Stimulated activated CD4-positive, alpha-beta T cell treated with anti-CD3 and anti-CD28 coated beads, TNF-alpha, amount 100 ng/mL, for 1 hour (primary cell): Measurements from ENCODE around the gene ABCA13.
"Not testable (repeated sequence)": the region's sequence is repeated elsewhere in the genome, so short reads cannot be mapped to it uniquely, and the experiment has no call there.

ENCODE experiments used
- DNase-seq, 3 donors: peaks; one replicate each; pipeline ENCODE4 v3.0.0-alpha.2; 2020; ENCODE audit warnings: low read depth in 3 of 3, low spot score in 1 of 3

Gene ABCA13

GRCh38 chr7:48173313-48173712 is 2.1 kb downstream of the ABCA13 start:
- no peak for DNase-seq

- DNase-seq = no peak
These were observed 2.6 kb downstream of the ABCA13 start for GRCh38 chr7:48173756-48174382.

- no peak for DNase-seq
These were observed 3.8 kb downstream of the ABCA13 start for GRCh38 chr7:48175019-48175418.

- no peak for DNase-seq
These were observed 5.2 kb downstream of the ABCA13 start for GRCh38 chr7:48176356-48176893.

GRCh38 chr7:48177271-48177670 is 6.0 kb downstream of the ABCA13 start:
- DNase-seq = no peak

GRCh38 chr7:48179496-48180030 is 8.3 kb downstream of the ABCA13 start:
- no peak for DNase-seq

DNA sequence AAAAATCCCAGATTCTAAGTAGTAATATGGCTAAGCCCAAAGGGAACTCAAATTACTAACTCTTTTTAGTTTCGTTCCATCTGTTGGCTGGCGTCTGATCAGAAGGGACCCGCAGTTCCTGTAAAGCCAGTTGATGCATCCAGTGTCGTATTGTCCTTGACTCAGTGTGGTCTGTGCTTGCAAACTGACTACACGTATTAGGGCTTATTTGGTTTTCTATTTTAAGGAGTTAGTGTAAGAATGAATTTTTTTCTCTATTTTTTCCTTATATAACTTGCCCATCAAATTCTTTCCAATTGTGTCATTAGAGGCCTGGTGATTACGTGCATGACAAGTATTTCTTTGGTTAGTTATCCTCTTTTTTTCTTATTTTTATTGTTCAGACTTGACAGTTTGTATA is 9.7 kb downstream of the ABCA13 start:
- no peak for DNase-seq

DNA sequence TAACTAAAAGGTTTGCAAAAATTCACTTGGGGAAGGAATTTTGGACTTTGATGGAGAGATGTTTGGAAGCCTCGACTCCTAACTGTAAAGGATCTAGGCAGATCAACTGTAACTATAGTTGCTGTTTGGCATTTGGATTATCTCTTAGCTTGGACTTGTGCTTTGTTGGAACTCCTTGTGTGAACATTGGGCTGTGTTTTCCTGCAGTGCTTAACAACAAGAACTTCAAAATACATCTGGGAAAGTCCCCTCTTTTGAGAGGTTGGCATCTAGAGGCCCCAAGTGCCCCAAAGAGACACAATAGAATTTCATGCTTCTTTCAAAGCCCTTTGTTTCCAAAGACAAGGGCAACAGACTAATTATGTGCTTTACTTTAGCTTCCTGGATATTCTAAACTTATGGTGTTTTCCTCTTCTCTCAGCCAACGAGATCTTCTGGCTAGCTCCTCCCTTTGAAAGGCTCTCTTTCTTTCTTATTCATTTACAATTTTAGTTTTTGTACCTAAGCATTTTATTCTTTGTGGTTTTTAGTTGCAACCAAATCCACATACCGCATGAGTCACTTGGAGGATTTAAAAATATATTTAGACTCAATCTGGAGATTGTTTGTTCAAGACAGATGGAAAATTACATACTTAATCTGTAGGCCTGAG is 11.6 kb downstream of the ABCA13 start:
- no peak for DNase-seq

- no peak for DNase-seq
These were observed 12.1 kb downstream of the ABCA13 start for GRCh38 chr7:48183370-48183743.

DNA sequence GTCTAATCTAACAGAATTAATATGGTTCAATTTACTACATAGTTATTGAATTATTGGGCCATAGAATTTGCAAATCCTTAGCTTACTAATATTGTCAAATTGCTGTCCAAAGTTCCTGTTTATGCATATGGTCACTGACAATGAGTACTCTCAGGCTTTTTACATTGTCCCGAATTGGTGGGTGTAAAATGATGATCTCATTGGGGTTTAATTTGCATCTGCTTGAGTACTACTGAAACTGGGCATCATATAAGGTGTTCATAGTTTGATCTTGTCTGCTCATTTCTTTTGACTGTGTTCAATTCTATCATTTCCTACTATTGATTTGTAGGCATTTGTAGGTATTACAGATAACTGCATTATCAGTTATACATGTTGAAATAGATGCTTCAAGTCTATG is 12.7 kb downstream of the ABCA13 start:
- DNase-seq = no peak

DNA sequence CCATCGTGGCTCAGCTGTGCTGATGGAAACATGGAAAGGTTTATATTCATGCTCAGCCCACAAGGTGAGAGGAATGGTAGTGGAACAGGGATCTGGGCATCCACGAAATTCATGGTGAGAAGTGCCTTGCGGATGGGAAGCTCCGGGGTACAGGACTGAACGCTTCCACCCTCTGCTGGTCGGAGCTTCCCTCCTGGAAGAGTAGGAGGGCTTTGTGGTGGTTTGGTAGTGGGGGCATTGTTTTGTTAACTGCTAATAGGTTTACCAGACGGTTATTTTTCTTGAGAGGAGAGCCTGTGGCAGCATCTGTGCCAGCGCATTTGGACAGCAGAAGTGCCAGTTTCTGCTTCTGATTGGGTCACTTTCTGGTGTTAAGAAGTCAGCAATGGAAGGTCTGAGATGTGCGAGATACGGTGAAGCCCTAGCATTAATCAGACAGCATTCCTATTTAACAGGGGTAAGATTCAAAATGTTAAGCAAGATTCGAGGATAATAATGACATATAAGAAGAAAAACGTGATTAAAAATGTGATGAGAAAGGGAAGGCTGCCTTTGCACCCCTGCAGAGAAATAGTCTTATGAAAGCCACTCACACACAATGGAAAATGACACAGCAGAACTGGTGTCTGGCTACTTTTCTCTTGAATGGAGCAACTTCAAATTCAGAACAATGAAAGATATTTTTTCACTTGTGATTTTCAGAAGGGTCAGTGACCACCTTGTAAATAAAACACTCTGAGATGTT is 17.7 kb downstream of the ABCA13 start:
- DNase-seq = no peak

GRCh38 chr7:48192996-48193395 is 21.7 kb downstream of the ABCA13 start:
- DNase-seq = no peak

- DNase-seq = no peak
These were observed 22.2 kb downstream of the ABCA13 start for GRCh38 chr7:48193421-48193820.

DNA sequence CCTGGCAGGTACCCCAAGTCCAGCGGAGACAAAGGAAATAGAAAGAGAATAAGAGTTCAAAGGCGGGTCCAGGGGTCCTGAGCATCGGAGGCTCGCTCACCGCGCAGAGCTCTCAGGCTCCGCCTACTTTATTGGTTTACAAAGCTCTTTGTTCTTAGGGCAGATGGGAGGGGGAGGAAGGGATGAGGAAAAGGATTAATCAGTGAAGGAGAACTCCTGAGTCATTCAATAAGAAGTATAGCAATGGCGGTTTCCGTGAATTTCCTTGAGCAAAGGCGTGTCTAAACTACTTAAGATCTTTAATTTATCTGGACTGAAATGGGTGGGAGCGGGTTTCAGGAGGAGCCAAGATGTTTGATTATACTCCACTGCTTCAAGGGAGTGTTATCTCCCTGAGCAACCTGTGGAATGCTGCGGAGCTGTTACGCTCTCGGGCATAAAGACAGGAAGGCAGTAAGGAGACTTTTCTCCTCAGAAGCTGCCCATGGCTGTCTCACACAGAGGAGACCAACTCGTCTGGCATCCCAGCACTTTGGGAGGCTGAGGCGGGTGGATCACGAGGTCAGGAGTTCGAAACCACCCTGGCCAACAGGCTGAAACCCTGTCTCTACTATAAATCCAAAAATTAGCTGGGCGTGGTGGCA is 29.8 kb downstream of the ABCA13 start:
- not testable (repeated sequence) for DNase-seq

DNA sequence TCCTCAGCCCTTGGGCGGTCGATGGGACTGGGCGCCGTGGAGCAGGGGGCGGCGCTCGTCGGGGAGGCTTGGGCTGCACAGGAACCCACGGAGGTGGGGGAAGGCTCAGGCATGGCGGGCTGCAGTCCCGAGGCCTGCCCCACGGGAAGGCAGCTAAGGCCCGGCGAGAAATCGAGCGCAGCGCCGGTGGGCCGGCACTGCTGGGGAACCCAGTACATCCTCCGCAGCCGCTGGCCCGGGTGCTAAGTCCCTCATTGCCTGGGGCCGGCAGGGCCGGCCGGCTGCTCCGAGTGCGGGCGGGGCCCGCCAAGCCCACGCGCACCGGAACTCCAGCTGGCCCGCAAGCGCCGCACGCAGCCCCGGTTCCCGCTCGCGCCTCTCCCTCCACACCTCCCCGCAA is 31.7 kb downstream of the ABCA13 start:
- not testable (repeated sequence) for DNase-seq

DNA sequence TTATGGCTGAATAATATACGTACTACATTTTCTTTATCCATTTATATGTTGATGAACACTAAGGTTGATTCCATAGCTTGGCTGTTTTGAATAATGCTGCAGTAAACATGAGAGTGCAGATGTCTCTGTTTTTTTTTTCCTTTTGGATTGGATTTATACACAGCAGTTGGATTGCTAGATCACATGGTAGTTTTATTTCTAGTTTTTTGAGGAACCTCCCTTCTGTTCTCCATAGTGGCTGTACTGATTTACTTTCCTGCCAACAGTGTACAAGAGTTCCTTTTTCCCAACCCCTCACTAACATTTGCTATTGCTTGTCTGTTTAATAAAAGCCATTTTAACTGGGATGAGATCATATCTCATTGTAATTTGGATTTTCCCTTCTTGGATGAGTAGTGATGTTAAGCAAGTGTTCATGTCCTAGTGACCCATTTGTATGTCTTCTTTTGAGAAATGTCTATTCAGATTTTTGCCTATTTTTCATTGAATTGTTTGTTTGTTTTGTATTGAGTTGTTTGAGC is 36.0 kb downstream of the ABCA13 start:
- DNase-seq = no peak

- DNase-seq = no peak
These were observed 37.8 kb downstream of the ABCA13 start for GRCh38 chr7:48209004-48209600.

- DNase-seq = no peak
These were observed 42.0 kb downstream of the ABCA13 start for GRCh38 chr7:48213226-48213625.

DNA sequence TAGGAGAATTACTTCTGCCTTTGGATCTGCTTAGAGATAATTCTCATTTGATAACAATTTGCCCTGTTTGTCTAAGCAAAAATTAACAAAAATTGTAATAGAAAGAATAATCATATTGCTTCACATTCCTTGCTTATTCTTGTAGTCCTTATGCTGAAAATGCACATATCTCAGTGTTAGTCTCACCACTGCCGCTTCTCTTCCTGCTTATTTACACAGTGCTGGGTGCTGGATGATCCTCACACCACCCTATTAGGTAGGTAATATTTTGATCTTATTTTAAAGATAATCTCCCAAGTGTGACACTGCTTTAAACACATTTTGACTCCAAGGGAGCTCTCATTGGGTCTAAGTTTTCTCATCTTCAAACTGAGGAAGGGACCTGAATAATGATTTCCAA is 46.0 kb downstream of the ABCA13 start:
- no peak for DNase-seq

DNA sequence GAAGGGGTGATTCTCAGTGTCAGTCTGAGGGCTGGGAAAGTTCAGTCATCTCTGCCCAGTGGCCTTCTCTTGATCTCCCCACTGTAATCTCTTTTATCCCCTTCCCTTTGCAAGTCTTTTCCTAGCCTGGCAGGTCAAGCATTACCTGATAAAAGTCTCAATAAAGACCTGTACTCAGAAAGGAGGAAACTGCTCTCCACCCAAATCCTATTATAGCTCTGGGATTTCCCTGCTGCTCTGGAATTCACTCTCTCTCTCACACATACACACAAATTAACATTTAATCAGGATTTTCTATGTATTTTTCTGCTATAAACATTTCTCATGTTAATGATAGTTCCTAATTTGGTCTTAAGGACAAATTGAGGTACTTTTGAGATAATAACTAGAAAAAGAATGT is 46.5 kb downstream of the ABCA13 start:
- no peak for DNase-seq

GRCh38 chr7:48224042-48224441 is 52.8 kb downstream of the ABCA13 start:
- DNase-seq = no peak
